Activated naive CD4-positive, alpha-beta T cell treated with anti-CD3 and anti-CD28 coated beads, Interleukin-2, amount 50 U/mL, for 72 hours (primary cell): ENCODE results near the gene RPL35A. TPM values are rescaled to one million over a fixed set of nuclear protein-coding genes. Genes with fewer than 3 reads are reported as not detected.
A peak's percentile ranks its signal among the peaks of the same experiment; 100 is the strongest.
"Not testable (repeated sequence)": the region's sequence is repeated elsewhere in the genome, so short reads cannot be mapped to it uniquely, and the experiment has no call there.

Experiments used
- ATAC-seq, 2 donors: fragments of 150-1000 bp; cut with Tn5 transposase; 2 replicates each; pipeline ENCODE4 v1.10.0; 2021; ENCODE audit warnings: mild to moderate bottlenecking in 2 of 2, moderate library complexity in 2 of 2
- DNase-seq, 2 donors: peaks; one replicate each; pipeline ENCODE4 v3.0.0; 2021 to 2022; ENCODE audit warnings: low spot score in 2 of 2
- H3K27ac Mint-ChIP-seq, 2 donors: one replicate each; pipeline ENCODE4 v1.8.0; 2022; ENCODE audit warnings: mild to moderate bottlenecking in 2 of 2, mixed read lengths in 2 of 2
- H3K36me3 Mint-ChIP-seq, 2 donors: one replicate each; pipeline ENCODE4 v1.8.0; 2022; ENCODE audit warnings: mixed read lengths in 2 of 2
- H3K9me3 Mint-ChIP-seq, 2 donors: one replicate each; pipeline ENCODE4 v1.8.0; 2022; ENCODE audit warnings: mixed read lengths in 2 of 2
- total RNA-seq, 2 donors: library from RNA; stranded (reverse); gene quantifications; one replicate each; pipeline ENCODE4 v1.2.3, GENCODE V29; 2022

The RPL35A gene
- total RNA-seq = 1,000 to 10,000 TPM; 1,604 to 1,708 TPM

DNA sequence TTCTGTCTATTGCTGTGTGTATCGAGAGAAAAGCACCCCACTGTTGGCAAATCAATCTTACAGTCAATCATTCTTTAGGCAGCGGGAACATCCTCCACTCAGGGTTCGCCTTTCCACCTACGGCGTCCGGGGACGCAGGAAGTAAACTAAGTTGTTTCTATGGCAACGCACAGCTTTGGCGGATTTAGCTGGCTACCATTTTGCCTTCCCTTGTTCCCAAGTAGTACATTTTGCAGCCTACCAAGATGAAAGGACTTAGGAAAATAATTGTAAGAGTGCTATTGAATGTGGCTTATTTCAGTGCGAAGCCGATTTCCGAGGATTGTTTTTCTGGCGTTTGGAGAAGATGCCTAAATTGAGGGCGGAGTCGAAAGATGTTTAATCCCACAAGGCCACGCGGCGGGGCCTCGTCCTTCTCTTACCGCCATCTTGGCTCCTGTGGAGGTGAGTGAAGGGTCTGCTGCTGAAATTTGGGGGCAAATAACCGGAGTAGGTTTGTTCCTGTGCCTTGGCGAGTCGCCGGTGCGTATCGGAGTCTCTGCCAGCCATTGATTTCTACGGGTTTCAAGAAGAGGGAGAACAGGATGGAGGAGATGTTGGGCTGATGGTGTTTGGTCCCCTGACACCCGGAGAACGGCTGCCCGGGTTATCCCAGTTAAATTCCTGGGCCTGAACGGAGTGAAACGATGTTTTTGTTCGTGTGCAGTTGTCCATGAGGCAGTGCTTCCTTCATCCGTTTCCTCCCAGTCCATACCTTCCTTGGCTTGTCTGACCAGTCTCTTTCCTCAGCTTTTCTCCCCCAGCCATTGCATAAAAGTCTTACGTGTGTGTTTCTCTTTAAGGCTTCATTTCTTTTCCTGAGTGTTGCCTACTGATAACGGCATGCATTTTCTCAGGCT is at the start of gene RPL35A:
Gene RPL35A, plus strand, starts transcription at position 413 of the 899 bp plus-strand sequence. CDS start 778 bp downstream, outside the sequence.
- Mint-ChIP-seq H3K36me3 (peaks cover 40 to 53% of the 10 kb centered on the region in 2 donors), H3K27ac (peak within 1 kb of the TSS; percentile 96 to 99), H3K9me3 (no peaks in the 10 kb centered on the region)
- ATAC-seq (peak; percentile 94 to 95), DNase-seq (peak; percentile 87)

DNA sequence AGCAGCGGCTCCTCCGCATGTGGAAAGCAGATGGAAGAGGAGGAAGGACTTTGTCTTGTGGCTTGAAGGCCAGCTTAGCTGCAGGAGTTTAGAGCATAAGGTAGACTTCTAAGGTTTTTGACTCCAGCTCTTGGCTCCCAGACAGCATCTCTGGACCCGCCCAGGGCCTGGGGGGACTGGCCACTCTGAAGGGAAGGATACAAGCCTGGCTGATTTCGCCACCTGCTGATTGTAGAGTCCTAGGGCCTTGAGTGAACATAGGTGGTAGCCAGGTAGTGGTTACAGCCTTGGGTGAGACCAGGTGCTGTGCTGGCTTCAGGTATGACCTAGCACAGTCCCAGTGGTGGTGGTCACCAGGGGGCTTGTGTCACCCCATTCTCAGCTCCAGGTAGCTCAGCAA is 48.4 kb upstream of the RPL35A start:
- no peak for ATAC-seq

DNA sequence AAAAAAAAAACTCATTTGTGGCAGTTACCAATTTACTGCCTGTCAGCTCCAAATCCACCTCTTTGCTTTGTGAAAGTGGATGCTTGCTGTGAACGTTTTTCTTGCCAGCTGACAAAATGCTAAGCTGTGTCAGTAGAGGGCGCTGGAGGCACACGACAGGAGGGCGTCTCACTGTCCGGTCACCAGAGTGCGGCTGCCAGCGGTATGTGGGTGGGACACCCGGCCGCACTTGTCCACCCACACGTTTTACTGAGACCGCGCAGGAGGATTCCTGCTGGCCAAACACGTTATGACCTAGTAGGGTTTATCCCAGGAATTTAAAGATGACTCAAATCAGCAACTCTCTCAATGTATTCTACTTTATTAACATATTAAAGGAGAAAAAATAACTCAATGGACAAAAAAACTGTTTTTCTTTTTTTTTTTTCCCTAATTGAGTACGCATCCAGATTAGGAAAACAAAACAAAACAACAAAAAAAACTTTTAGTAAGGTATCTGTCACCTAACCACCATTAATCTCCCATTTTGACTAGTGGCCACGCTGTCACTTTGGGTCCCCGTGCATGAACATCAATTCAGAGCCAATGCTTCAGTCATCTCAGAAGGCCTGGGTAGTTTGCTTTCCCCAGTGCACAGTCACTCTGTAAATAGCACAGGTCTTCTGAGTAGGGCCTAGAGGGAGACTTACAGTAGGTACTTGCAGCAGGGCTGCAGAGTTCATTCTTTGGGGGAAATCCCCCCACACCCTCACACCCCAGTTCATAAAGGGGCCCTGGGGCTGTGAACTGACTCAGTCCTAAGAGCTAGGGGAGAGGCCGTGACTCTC is 43.8 kb upstream of the RPL35A start:
- Mint-ChIP-seq H3K9me3 (no peaks in the 10 kb centered on the region), H3K27ac (peak overlapping the region; percentile 84 to 96), H3K36me3 (peaks cover 4 to 14% of the 10 kb centered on the region in 2 donors)
- ATAC-seq = peak; percentile 98 to 99
- DNase-seq = peak; percentile 84 to 86

More for the DNA sequence above, 48.4 kb upstream of the RPL35A start:
- DNase-seq = no peak
- H3K9me3 Mint-ChIP-seq = no peaks in the 10 kb centered on the region
- H3K27ac Mint-ChIP-seq = no peak overlapping the region
- H3K36me3 Mint-ChIP-seq = no peaks in the 10 kb centered on the region

DNA sequence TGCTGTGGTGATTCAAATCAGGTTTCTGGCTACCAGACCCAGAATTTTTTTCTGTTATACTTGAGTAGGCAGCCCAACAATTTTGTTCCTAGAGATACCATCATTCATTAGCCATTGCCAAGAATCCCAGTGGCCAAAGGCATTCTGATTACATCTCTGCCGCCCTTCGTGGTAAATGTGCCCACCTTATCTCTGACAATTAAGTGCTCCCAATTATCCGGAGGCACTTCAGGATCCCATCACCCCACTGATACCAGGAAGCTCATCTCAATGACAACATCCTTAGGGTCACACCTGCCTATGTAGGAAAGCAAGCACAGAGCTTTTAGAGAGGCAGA is 43.2 kb upstream of the RPL35A start:
- peaks cover 4 to 14% of the 10 kb centered on the region in 2 donors for H3K36me3 Mint-ChIP-seq
- DNase-seq (no peak), ATAC-seq (no peak)
- H3K27ac Mint-ChIP-seq = peak overlapping the region; percentile 84 to 85
- H3K9me3 Mint-ChIP-seq = no peaks in the 10 kb centered on the region

DNA sequence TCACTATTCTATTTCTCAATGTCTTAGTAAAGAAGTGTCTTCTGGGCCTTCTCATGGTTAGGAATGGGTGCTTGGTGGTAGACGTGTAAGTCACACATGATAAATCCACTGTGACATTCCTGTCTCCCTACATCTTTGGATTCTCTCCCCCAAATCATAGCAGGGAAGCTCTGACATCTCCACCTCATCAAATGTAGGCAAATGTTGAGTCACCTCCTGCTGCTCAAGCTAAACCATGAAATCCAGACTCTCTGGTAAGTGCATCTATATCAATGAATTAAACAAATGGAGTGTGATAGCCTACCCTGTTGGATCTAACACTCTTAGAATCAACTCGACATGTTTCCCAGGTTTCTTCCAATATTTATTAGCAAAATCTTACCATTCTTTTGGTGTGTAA is 42.8 kb upstream of the RPL35A start:
- ATAC-seq (no peak), DNase-seq (no peak)
- H3K36me3 Mint-ChIP-seq = peaks cover 4 to 14% of the 10 kb centered on the region in 2 donors
- no peaks in the 10 kb centered on the region for H3K9me3 Mint-ChIP-seq
- peak overlapping the region; percentile 84 to 85 for H3K27ac Mint-ChIP-seq

DNA sequence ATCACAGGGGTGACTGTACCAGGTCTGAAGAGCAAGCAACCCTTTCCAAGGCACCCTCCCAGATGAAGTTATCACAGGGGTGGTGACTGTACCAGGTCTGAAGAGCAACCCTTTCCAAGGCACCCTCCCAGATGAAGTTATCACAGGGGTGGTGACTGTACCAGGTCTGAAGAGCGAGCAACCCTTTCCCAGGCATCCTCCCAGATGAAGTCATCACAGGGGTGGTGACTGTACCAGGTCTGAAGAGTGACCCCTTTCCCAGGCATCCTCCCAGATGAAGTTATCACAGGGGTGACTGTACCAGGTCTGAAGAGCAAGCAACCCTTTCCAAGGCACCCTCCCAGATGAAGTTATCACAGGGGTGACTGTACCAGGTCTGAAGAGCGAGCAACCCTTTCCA is 41.4 kb upstream of the RPL35A start:
- H3K36me3 Mint-ChIP-seq = peaks cover 4 to 14% of the 10 kb centered on the region in 2 donors
- not testable (repeated sequence) for H3K9me3 Mint-ChIP-seq, DNase-seq

DNA sequence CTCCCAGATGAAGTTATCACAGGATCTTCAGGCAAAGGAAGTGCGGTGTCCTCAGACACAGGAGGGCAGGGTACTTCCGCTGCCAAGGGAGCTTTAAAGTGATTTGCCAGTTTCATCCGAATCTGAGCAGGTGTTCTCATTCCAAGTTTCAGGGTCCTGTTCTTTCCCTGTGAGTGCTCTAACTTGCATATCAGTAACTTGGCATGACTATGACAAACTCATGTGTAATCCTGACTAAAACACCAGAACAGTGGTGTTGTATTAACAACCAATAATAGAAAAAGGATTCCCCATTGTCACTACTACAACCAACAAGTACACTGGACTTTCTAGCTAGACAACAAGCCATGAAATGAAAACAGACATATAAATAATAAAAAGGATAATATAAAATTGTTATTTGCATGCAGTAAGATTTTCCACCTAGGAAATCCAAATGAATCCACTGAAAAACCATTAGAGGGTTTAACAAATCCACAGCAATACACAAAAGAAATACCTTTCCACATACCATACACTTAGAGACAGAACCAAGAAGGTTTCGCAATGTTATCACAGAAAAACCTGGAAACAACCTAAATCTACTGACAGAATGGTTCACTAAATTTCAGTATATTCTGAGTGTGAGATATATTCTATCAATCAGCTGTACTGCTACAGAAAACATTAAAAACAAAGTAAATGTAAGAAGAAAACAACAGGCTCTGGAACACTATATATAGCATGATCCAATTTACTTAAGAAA is 40.9 kb upstream of the RPL35A start:
- ATAC-seq = no peak
- no peaks in the 10 kb centered on the region for H3K9me3 Mint-ChIP-seq

More for the DNA sequence above, 41.4 kb upstream of the RPL35A start:
- not testable (repeated sequence) for H3K27ac Mint-ChIP-seq, ATAC-seq

DNA sequence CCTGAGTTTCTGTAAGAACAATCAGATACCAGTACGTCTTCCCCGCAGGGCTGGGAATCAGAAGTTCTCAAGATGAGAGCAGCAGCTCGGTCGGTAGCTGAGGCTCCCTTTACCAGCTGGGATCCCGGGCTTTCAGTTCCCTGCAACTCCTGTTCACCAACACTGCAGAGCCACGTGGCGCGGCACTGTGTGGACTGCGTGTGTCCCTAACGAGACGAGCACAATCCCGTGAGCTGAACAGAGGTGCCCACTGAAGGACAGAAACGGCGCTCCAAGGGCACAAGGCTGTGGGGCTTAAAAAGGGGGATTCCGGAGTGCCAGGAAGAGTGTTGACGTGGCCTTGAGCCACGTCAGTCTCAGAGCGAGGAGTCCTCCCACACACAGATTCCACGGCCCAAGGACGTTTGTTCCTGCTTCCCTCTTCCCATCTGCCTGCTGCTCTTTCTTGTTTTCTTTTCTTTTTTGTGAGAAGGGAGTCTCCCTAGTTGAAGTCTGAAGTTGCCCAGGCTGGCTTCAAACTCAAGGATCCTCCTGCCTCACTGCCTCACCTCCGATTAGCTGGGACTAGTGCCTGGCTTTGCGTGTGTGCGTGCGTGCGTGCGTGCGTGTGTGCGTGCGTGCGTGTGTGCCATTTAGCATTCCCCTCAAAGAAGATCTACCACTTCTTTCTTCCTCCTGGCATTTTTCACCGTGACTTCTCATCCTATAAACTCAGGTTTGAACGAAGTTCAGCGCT is 37.1 kb upstream of the RPL35A start:
- peak in 1 of 2 donors; percentile 44 for ATAC-seq
- peaks cover 0 to 7% of the 10 kb centered on the region in 2 donors for H3K36me3 Mint-ChIP-seq
- no peak for DNase-seq
- H3K27ac Mint-ChIP-seq = no peak overlapping the region
- H3K9me3 Mint-ChIP-seq = no peaks in the 10 kb centered on the region

More for the DNA sequence above, 40.9 kb upstream of the RPL35A start:
- no peak for DNase-seq
- H3K27ac Mint-ChIP-seq = no peak overlapping the region
- H3K36me3 Mint-ChIP-seq = peaks cover 4 to 14% of the 10 kb centered on the region in 2 donors

DNA sequence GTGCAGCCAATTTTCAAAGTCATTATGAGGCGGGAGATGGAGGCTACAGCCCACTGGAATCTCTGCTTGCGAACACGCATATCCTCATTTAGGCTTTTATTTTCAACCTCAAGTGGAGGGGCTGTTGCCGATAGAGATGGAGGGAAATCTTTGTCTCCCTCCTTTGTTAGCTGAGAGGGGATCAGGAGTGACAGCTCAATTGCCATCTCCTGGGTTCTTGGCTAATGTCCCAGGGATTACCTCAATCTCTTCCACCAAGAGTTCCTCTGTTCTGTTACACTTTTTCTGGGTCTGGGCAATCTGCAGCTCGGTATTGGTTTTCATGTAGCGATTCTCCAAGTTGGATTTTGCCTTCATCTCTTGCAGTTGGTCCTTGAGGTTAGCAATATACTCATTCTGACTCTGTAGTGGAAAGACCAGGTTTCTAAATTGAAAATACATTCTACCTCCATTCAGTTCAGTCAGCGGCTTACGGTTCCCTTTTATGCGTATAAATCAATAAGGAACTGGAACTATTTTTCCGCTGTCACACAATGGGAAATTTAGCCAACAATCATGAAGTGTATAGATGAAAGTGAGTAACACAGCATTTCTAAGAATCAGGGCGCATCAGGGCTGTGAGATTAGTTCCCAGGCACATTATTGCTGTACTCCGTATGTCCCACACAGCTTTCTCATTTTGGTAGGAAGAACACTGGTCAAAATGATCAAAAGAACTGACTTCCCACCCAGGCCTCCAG is 36.2 kb upstream of the RPL35A start:
- no peak overlapping the region for H3K27ac Mint-ChIP-seq
- peaks cover 0 to under 1% of the 10 kb centered on the region in 2 donors for H3K36me3 Mint-ChIP-seq
- ATAC-seq (peak; percentile 36 to 58), DNase-seq (no peak)
- H3K9me3 Mint-ChIP-seq = no peaks in the 10 kb centered on the region

DNA sequence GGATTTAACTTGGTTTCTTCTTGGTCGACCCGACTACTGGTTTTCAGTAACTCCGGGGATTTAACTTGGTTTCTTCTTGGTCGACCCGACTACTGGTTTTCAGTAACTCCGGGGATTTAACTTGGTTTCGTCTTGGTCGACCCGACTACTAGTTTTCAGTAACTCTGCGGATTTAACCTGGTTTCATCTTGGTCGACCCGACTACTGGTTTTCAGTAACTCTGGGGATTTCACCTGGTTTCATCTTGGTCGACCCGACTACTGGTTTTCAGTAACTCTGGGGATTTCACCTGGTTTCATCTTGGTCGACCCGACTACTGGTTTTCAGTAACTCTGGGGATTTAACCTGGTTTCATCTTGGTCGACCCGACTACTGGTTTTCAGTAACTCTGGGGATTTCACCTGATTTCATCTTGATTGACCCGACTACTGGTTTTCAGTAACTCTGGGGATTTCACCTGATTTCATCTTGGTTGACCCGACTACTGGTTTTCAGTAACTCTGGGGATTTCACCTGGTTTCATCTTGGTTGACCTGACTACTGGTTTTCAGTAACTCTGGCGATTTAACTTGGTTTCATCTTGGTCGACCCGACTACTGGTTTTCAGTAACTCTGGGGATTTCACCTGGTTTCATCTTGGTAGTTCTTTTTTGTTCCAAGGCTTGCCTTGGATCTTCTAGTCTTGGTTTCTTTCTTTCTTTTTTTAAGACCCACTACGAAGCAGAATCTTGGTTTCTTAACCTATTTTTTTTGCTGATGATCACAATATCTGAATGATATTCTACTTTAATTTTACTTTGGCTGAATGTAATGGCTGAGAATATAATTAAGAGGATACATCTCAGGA is 28.3 kb upstream of the RPL35A start:
- ATAC-seq, H3K9me3 Mint-ChIP-seq, DNase-seq, H3K36me3 Mint-ChIP-seq: not testable (repeated sequence)
- H3K27ac Mint-ChIP-seq = peak overlapping the region in 1 of 2 donors; percentile 75

DNA sequence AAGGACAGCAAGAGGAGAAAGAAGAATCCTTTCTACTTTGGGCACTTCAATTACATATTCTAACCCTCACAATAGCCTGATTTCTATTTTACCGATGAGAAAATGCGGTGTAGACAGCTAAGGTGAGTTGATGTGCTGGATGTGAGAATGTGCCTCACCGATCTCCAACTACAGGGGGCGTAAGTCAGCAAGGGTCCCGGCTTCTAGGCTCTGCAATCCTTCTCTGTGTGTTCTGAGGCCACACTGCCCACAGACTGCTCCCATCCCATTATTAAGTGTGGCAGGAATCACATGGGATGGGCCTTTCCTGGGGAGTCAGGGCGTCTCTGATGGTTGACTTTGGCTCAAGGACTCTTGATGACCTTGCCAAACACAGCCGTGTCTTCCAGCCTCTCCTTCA is 23.6 kb upstream of the RPL35A start:
- Mint-ChIP-seq H3K36me3 (peaks cover 6 to 11% of the 10 kb centered on the region in 2 donors), H3K9me3 (no peaks in the 10 kb centered on the region), H3K27ac (no peak overlapping the region)
- ATAC-seq = no peak
- DNase-seq = no peak

DNA sequence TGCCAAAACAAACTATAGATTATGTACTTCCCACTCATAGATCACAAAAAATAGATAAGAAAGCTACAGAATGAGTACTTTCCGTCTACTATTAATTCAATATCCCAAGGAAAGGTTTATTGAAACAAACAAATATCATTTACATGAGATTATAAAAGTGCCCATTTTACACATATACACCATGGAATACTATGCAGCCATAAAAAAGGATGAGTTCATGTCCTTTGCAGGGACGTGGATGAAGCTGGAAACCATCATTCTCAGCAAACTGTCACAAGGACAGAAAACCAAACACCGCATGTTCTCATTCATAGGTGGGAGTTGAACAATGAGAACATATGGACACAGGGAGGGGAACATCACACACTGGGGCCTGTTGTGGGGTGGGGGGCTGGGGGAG is 22.4 kb upstream of the RPL35A start:
- not testable (repeated sequence) for H3K27ac Mint-ChIP-seq, H3K36me3 Mint-ChIP-seq, H3K9me3 Mint-ChIP-seq, ATAC-seq, DNase-seq

DNA sequence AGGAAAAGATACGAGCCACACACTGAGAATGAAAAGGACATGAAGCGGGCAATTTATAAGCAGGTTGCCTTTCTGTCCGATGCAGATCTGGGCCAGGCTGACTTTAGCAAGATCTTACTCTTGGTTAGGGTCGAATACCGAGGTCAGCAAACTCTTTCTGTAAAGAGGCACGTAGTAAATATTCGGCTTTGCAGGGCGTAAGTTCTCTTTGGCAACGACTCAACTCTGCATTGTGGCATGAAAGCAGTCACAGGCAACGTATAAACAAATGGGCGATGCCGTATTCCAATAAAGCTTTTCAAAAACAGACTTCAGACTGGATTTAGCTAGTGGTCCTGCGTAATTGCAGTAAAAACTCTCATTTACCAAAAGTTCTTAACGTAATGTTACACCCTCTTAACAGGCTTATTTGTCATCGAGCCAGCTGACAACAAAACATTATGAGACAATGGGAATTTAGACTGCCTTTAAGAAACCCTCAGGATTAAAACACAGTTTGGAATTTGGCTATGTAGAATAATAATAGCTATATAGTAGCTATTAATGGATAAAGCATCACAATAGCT is 13.1 kb upstream of the RPL35A start:
- ATAC-seq = no peak

DNA sequence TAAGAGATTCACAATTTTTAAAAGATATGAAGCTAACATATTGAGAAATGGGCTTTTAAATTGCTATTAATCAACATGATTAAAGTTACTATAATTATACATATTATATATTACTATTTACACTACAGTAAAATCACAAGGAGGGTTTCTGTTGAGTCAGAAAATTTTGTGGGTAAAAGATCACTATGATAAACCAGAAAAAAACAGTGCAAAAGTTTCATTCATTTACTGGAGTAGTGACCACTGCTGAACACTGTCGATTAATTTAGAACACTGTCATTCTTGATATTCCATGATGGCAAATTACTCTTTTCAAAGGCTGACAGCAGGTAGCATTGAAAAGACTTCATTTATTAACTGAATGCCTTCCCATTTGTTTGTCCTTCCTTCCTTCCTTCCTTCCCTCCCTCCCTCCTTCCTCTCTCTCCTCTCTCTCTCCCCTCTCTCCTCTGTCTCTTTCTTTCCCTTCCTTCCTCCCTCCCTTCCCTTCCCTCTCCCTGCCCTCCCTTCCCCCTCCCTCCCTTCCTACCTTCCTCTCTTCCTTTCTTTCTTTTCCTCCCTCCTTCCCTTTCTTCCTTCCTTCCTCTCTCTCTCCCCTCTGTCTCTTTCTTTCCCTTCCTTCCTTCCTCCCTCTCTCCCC is 9.1 kb upstream of the RPL35A start:
- no peak for ATAC-seq
- Mint-ChIP-seq H3K36me3 (no peaks in the 10 kb centered on the region), H3K27ac (peak overlapping the region in 1 of 2 donors; percentile 30), H3K9me3 (no peaks in the 10 kb centered on the region)
- DNase-seq = no peak

More for the DNA sequence above, 13.1 kb upstream of the RPL35A start:
- Mint-ChIP-seq H3K36me3 (no peaks in the 10 kb centered on the region), H3K9me3 (no peaks in the 10 kb centered on the region), H3K27ac (no peak overlapping the region)
- no peak for DNase-seq
